ENCODE measurements around the gene CCDC15. TPM values are rescaled to one million over a fixed set of nuclear protein-coding genes. Genes with fewer than 3 reads are reported as not detected.

CCDC15 gene
- total RNA-seq, 1 donor: 9.8 TPM

DNA sequence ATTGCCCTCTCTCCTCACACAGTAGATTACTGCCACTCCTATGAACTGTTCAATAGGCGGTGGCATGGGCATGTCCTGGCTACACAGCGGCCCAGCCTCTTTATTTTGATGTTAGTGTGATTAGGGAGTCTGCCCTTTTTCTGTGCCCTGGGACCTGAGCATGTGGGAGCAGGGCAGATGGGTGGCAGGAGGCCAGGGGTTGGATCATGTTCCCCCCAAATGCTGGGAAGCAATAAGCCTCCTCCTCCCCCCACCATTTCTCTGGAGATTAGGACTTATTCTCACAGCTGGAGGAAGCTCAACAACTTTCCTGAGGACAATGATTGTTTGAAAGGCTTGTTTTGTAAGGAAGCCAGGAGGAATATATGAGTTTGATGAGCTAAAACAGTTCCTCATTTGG, 34.1 kb upstream of the CCDC15 start:
- no peak for DNase-seq (ENCODE audit: low read depth)
- no peak overlapping the region for H3K4me3 ChIP-seq (ENCODE audit: low read depth, low read length)

DNA sequence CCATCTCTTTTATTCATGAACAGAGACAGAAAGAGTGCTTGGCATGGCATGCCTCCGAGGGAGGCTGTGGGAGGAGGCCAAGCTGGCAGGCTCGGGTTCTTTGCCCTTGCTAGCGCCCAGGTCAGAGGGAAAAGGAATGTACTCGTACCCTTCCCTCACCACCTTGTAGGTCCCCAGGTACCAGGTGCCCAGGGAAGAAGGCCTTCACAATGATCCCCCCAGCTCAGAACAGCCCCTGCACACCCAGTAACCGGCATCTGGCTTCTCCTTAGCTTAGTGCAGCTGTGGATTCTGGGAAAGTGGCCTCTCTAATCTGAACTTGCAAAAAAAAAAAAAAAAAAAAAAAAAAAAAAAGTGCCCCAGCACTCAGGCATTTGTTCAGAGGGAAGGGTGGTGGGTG, 33.6 kb upstream of the CCDC15 start:
- TF ChIP-seq, protein P1, sequence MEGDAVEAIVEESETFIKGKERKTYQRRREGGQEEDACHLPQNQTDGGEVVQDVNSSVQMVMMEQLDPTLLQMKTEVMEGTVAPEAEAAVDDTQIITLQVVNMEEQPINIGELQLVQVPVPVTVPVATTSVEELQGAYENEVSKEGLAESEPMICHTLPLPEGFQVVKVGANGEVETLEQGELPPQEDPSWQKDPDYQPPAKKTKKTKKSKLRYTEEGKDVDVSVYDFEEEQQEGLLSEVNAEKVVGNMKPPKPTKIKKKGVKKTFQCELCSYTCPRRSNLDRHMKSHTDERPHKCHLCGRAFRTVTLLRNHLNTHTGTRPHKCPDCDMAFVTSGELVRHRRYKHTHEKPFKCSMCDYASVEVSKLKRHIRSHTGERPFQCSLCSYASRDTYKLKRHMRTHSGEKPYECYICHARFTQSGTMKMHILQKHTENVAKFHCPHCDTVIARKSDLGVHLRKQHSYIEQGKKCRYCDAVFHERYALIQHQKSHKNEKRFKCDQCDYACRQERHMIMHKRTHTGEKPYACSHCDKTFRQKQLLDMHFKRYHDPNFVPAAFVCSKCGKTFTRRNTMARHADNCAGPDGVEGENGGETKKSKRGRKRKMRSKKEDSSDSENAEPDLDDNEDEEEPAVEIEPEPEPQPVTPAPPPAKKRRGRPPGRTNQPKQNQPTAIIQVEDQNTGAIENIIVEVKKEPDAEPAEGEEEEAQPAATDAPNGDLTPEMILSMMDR (IDR thresholded peaks at IDR 0.05; ENCODE audit: insufficient read depth, low read length): no peak
- DNase-seq (ENCODE audit: low read depth): no peak
- H3K4me3 ChIP-seq (ENCODE audit: low read depth, low read length): no peak overlapping the region

More for the DNA sequence above, 34.1 kb upstream of the CCDC15 start:
- TF ChIP-seq, protein P1 (IDR thresholded peaks at IDR 0.05; ENCODE audit: insufficient read depth, low read length): no peak

DNA sequence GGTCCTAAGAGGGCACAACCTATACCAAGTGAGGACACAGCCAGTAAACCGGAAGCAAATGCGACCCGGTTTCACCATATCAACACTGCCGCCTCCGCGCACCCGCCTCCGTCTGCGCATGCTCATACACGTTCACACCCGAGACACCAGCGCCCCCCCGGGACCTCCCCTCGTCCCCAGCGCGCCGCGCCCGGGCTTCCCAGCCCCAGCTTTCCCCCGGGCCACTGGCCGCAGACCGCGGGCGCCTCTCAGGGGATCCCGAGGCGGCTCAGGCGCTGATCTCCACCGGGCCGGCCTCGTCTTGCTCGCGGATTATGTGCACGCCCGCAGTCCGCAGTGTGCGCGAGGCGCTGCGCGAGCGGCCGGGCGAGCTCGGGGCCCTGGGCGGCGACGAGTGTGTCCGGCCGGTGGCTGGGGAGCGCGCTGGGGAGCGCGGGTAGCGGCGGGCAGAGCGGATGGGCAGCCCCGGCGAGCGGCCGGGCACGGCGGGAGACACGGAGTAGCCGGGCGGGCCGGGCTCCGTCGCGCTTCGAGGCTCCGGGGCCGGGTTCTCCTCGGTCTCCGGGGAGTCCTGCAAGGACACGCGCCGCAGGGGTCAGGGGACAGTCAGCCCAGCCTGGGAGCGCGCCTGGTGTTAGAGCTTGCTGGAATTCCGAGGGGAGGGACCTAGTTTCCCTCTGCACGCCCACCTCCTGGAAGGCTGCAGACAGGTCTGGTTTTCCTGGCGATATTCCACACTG, 33.0 kb upstream of the CCDC15 start:
- TF ChIP-seq, protein P1 (IDR thresholded peaks at IDR 0.05; ENCODE audit: insufficient read depth, low read length): no peak
- H3K4me3 ChIP-seq (ENCODE audit: low read depth, low read length): peak overlapping the region; percentile 17
- DNase-seq (ENCODE audit: low read depth): peak; percentile 31

DNA sequence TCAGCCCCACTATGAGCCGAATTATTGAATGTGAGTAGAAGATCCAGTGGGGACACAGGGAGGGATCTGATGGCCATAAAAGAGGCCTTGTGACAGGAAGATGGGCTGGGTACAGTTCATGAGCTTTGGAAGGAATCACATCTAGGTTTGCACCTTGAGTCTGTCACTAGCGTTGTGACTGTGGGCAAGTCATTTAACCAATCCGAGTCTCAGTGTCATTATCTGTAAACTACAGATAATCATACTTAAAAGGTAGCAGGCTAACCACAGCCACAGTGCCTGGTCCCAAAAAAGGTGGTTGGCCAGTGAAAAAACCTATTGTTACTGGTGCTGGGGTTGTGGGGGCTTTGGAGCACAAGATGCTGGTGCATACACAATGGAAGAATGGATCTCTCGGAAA, 31.2 kb upstream of the CCDC15 start:
- no peak overlapping the region for H3K4me3 ChIP-seq (ENCODE audit: low read depth, low read length)
- no peak for DNase-seq (ENCODE audit: low read depth)
- TF ChIP-seq, protein P1 (IDR thresholded peaks at IDR 0.05; ENCODE audit: insufficient read depth, low read length): no peak

DNA sequence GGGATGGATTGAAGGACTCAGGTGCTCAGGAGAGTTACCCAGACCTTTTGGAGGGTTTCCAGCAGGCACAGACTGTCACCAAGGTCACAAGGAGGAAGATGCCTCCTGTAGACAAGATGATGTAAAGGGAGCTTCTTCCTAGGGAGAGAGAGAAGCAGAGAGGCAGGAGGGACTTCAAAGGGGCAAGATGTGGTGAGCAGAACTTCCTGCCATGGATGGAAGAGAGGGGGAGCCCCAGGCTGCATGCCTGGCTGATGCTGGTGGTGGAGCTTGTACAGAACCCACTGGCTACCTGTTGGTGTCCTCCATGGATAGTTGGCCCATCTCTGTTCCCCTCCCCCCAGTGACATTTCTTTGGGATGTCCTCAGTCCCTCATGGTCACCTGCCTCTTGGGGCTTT, 30.7 kb upstream of the CCDC15 start:
- TF ChIP-seq, protein P1 (IDR thresholded peaks at IDR 0.05; ENCODE audit: insufficient read depth, low read length): no peak
- no peak for DNase-seq (ENCODE audit: low read depth)

DNA sequence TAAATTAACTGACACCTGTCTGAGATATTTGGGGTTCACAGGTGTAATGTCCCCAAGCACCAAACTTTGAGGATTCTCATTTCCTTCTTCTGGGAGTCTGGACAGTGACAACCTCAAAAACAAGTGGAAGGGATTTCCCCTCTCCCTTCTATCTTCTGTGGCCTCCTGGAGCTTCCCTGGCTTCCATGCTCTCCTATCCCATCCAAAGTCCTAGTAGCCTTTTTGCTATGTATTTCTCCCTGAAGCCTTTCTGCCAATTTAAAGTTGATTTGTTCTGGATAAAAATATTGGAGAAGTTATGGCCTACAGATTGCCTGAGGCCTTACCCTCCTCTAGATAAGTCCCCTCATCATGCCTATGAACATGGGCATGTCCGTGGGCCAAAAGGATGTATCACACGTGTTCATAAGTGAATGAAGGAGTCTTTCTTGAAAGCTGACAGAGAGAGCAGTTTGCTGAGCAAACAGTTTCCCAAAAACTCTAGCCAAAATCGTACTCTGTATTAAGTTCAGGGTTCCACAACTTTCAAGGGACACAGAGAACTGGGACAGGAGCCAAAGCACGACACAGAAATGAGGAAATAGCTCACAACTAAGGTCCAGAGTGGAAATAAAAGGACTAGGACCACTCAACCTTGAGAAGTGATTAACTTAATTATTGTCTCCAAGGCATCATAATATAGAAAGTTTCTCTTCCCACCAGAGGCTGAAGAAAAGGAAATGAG, 24.9 kb upstream of the CCDC15 start:
- TF ChIP-seq, protein P1 (IDR thresholded peaks at IDR 0.05; ENCODE audit: insufficient read depth, low read length): no peak
- no peak for DNase-seq (ENCODE audit: low read depth)
- no peak overlapping the region for H3K4me3 ChIP-seq (ENCODE audit: low read depth, low read length)

More for the DNA sequence above, 30.7 kb upstream of the CCDC15 start:
- no peak overlapping the region for H3K4me3 ChIP-seq (ENCODE audit: low read depth, low read length)

Data from fibroblast of the aortic adventitia (primary cell).